A673 (cell line): Measurements from ENCODE around the gene SYPL2. TPM values are rescaled to one million over a fixed set of nuclear protein-coding genes. Genes with fewer than 3 reads are reported as not detected.
A peak's percentile ranks its signal among the peaks of the same experiment; 100 is the strongest.

Experiments
- BruUV-seq: library from RNA; stranded (reverse); fragments of 400-500 nt; replicated peaks from 2 replicates; lab custom pipeline; 2021; lab: Mats Ljungman, UMichigan
- CTCF ChIA-PET: fragments of 300-600 bp; sonication (Branson Sonifier 250); formaldehyde crosslinking; loops from one replicate; lab custom pipeline; 2022; ENCODE audit warnings: antibody characterized with exemption; lab: Charles Lee
- POLR2A ChIA-PET: fragments of 300-600 bp; sonication (Branson Sonifier 250); formaldehyde crosslinking; loops from one replicate; lab custom pipeline; 2022; ENCODE audit warnings: antibody characterized with exemption; ENCODE audit not compliant: low non-redundant PET; lab: Charles Lee
- DNase-seq: peaks from one replicate; pipeline ENCODE4 v3.0.0-alpha.2; 2015; ENCODE audit warnings: low spot score
- H3K27ac ChIP-seq: fragments of 200-600 bp; sonication (generic); 2 replicates; pipeline ENCODE4 v1.5.1; 2016; ENCODE audit warnings: mixed run types, low read depth, mild to moderate bottlenecking, mixed read lengths, antibody characterized with exemption, low read length; ENCODE audit not compliant: poor library complexity, severe bottlenecking
- H3K27me3 ChIP-seq: fragments of 200-600 bp; sonication (generic); replicated peaks from 2 replicates; pipeline ENCODE4 v1.6.1; 2017; ENCODE audit warnings: mixed run types, low read depth, mild to moderate bottlenecking, mixed read lengths, antibody characterized with exemption, low read length; ENCODE audit not compliant: insufficient read depth, poor library complexity
- H3K36me3 ChIP-seq: fragments of 200-600 bp; sonication (generic); 2 replicates; pipeline ENCODE4 v1.6.1; 2016; ENCODE audit warnings: mixed run types, mild to moderate bottlenecking, mixed read lengths, antibody characterized with exemption, low read length; ENCODE audit not compliant: insufficient read depth, poor library complexity, severe bottlenecking
- H3K4me1 ChIP-seq: fragments of 200-600 bp; sonication (generic); 2 replicates; pipeline ENCODE4 v1.6.1; 2017; ENCODE audit warnings: mixed run types, mild to moderate bottlenecking, mixed read lengths, antibody characterized with exemption, low read length; ENCODE audit not compliant: insufficient read depth, poor library complexity, severe bottlenecking
- H3K4me3 ChIP-seq: fragments of 200-600 bp; sonication (generic); 2 replicates; pipeline ENCODE4 v1.5.1; 2016; ENCODE audit warnings: low read depth, mixed run types, mild to moderate bottlenecking, mixed read lengths, low read length; ENCODE audit not compliant: poor library complexity, severe bottlenecking
- H3K9me3 ChIP-seq: fragments of 200-600 bp; sonication (generic); 2 replicates; pipeline ENCODE4 v1.6.1; 2016; ENCODE audit warnings: mixed run types, low read depth, mild to moderate bottlenecking, mixed read lengths, antibody characterized with exemption, low read length; ENCODE audit not compliant: poor library complexity, severe bottlenecking
- CTCF ChIP-seq: fragments of 300-800, 200-600 bp; sonication (generic); conservative IDR thresholded peaks from 2 replicates; pipeline ENCODE4 v1.5.1; 2017; ENCODE audit warnings: low read depth, mild to moderate bottlenecking, antibody characterized with exemption, low read length, moderate library complexity, mixed read lengths
- EZH2 ChIP-seq: fragments of 200-600 bp; sonication (generic); IDR thresholded peaks from 2 replicates; pipeline ENCODE4 v1.6.1; 2017; ENCODE audit warnings: borderline replicate concordance, low read depth, mild to moderate bottlenecking, mixed read lengths, antibody characterized with exemption, low read length; ENCODE audit not compliant: poor library complexity, severe bottlenecking
- intact Hi-C: fragments of 100-400 bp; cut with micrococcal nuclease; formaldehyde crosslinking; loops from one replicate; pipeline ENCODE4 v1.10.0; 2022; ENCODE audit not compliant: unreplicated experiment
- total RNA-seq: library from RNA; stranded (reverse); gene quantifications from 2 replicates; pipeline ENCODE4 v1.2.3, GENCODE V29; 2021

The SYPL2 gene
- total RNA-seq, 1 experiment from 2014 or later, result 0.13 TPM

- Histone ChIP-seq H3K4me1 (no peaks in the 10 kb centered on the region), H3K27ac (no peak overlapping the region), H3K4me3 (no peak overlapping the region), H3K9me3 (no peaks in the 10 kb centered on the region), H3K36me3 (peaks cover 8% of the 10 kb centered on the region), H3K27me3 (no peaks in the 10 kb centered on the region)
- no peak for TF ChIP-seq EZH2
- no peak for TF ChIP-seq CTCF
- POLR2A ChIA-PET, result no interaction called here
- no peak for DNase-seq
- BruUV-seq, result no TSS peak
- intact Hi-C loops, result no loop called here
- CTCF ChIA-PET, result interaction anchor here (4.2 kb wide), 1 partner anchor 37 kb away, joined by 28 read pairs; no protein-coding TSS in a partner anchor
Observed at GRCh38 chr1:109495738-109496137, 29.4 kb downstream of the SYPL2 start.

- Histone ChIP-seq H3K9me3 (no peaks in the 10 kb centered on the region), H3K27me3 (no peaks in the 10 kb centered on the region), H3K4me1 (no peaks in the 10 kb centered on the region), H3K27ac (no peak overlapping the region), H3K36me3 (peaks cover 5% of the 10 kb centered on the region), H3K4me3 (no peak overlapping the region)
- intact Hi-C loops, result loop anchor here (2.0 kb wide), 1 partner anchor 35 kb away; no protein-coding TSS in a partner anchor
- POLR2A ChIA-PET, result no interaction called here
- no TSS peak for BruUV-seq
- CTCF ChIA-PET, result interaction anchor here (0.5 to 4.2 kb wide), 2 partner anchors 24 to 35 kb away, joined by 10 to 28 read pairs; no protein-coding TSS in a partner anchor
- DNase-seq, result no peak
- no peak for TF ChIP-seq CTCF
- TF ChIP-seq EZH2, result no peak
Observed at GRCh38 chr1:109497449-109498160, 31.3 kb downstream of the SYPL2 start.

GRCh38 chr1:109498161-109498801 lies 31.9 kb downstream of the SYPL2 start:
- Histone ChIP-seq H3K9me3 (no peaks in the 10 kb centered on the region), H3K4me3 (no peak overlapping the region), H3K4me1 (no peaks in the 10 kb centered on the region), H3K36me3 (peaks cover 5% of the 10 kb centered on the region), H3K27me3 (no peaks in the 10 kb centered on the region), H3K27ac (no peak overlapping the region)
- TF ChIP-seq CTCF (peak; percentile 59), EZH2 (no peak)
- intact Hi-C loops, result loop anchor here (2.0 kb wide), 1 partner anchor 35 kb away; no protein-coding TSS in a partner anchor
- BruUV-seq, result no TSS peak
- POLR2A ChIA-PET, result no interaction called here
- no peak for DNase-seq
- CTCF ChIA-PET, result no interaction called here
